Endodermal cell (in vitro differentiated cells): Measurements from ENCODE around the gene SLC6A13. TPM values are rescaled to one million over a fixed set of nuclear protein-coding genes. Genes with fewer than 3 reads are reported as not detected.

Source experiments
- DNase-seq: peaks from one replicate; pipeline ENCODE4 v3.0.0-alpha.2; 2017
- H3K27ac ChIP-seq: 2 replicates; pipeline ENCODE4 v1.5.1; 2013; ENCODE audit warnings: mild to moderate bottlenecking, low read depth, low read length, moderate library complexity
- H3K27me3 ChIP-seq: 2 replicates; pipeline ENCODE4 v1.6.1; 2013; ENCODE audit warnings: mild to moderate bottlenecking, low read length, moderate library complexity; ENCODE audit not compliant: insufficient read depth, control insufficient read depth, poor library complexity, severe bottlenecking
- H3K36me3 ChIP-seq: 2 replicates; pipeline ENCODE4 v1.7.0; 2013; ENCODE audit warnings: mild to moderate bottlenecking, low read length, moderate library complexity; ENCODE audit not compliant: control insufficient read depth, insufficient read depth
- H3K4me1 ChIP-seq: one replicate; pipeline ENCODE4 v1.7.0; 2013; ENCODE audit warnings: low read length; ENCODE audit not compliant: control insufficient read depth, insufficient read depth
- H3K4me3 ChIP-seq: 2 replicates; pipeline ENCODE4 v1.5.1; 2013; ENCODE audit warnings: mild to moderate bottlenecking, low read length, moderate library complexity
- H3K9ac ChIP-seq: 2 replicates; pipeline ENCODE4 v1.6.1; 2013; ENCODE audit warnings: mild to moderate bottlenecking, low read length, moderate library complexity; ENCODE audit not compliant: poor library complexity, severe bottlenecking; ENCODE audit errors: extremely low read depth
- H3K9me3 ChIP-seq: 2 replicates; pipeline ENCODE4 v1.6.1; 2013; ENCODE audit warnings: mild to moderate bottlenecking, low read length, moderate library complexity; ENCODE audit not compliant: control insufficient read depth
- H3K27ac Mint-ChIP-seq: 2 replicates; pipeline ENCODE4 v1.8.0; 2020; ENCODE audit warnings: mixed read lengths
- H3K27me3 Mint-ChIP-seq: 2 replicates; pipeline ENCODE4 v1.8.0; 2021; ENCODE audit warnings: mild to moderate bottlenecking, mixed read lengths; ENCODE audit not compliant: insufficient read depth
- H3K36me3 Mint-ChIP-seq: 2 replicates; pipeline ENCODE4 v1.8.0; 2020; ENCODE audit warnings: low read depth, mixed read lengths
- H3K4me1 Mint-ChIP-seq: 2 replicates; pipeline ENCODE4 v1.8.0; 2020; ENCODE audit warnings: mixed read lengths
- H3K4me3 Mint-ChIP-seq: 2 replicates; pipeline ENCODE4 v1.8.0; 2020; ENCODE audit warnings: mild to moderate bottlenecking, moderate library complexity, mixed read lengths
- H3K9me3 Mint-ChIP-seq: 2 replicates; pipeline ENCODE4 v1.8.0; 2020; ENCODE audit warnings: mild to moderate bottlenecking, mixed read lengths
- CTCF ChIP-seq: fragments of 200-600 bp; sonication (generic); conservative IDR thresholded peaks from 2 replicates; pipeline ENCODE4 v1.5.0; 2021; ENCODE audit warnings: antibody characterized with exemption, mild to moderate bottlenecking
- WGBS, 2 experiments: methylation state at CpG; one replicate each; pipeline versions ENCODE4 v1.1.5 to v1.1.7; 2013; ENCODE audit warnings: missing lambda C conversion rate in 2 of 2, mixed read lengths in 1 of 2; ENCODE audit not compliant: insufficient coverage in 1 of 2, insufficient read length in 1 of 2; 5-methylcytosine and 5-hydroxymethylcytosine counted together
- total RNA-seq, 2 donors: library from RNA; stranded (reverse); fragmentation: NEBNext Ultra II Directional in 1 of 2; extraction: Animal tissue kit (Norgen Biotek cat#: 25700) in 1 of 2; gene quantifications; 2 replicates in 1 of 2; 3 replicates in 1 of 2; pipeline ENCODE4 v1.2.1, GENCODE V29; 2021

SLC6A13 gene
- total RNA-seq, 2 donors from 2014 or later, result 1.1 to 2.4 TPM

GRCh38 chr12:257521-258321 is 4.9 kb downstream of the SLC6A13 start:
- DNase-seq, result no peak
- peaks cover 59% of the 10 kb centered on the region for H3K4me1 Mint-ChIP-seq
- no peak overlapping the region for H3K27ac Mint-ChIP-seq
- no peaks in the 10 kb centered on the region for H3K36me3 Mint-ChIP-seq
- WGBS, 2 experiments, result 89% methylated on average over 7 to 14 of the region's 14 CpGs
- H3K27me3 Mint-ChIP-seq, result peaks cover 57% of the 10 kb centered on the region
- no peak overlapping the region for H3K4me3 ChIP-seq
- no peak for TF ChIP-seq CTCF
- no peak overlapping the region for H3K27ac ChIP-seq
- peaks cover 28% of the 10 kb centered on the region for H3K27me3 ChIP-seq
- no peaks in the 10 kb centered on the region for H3K36me3 ChIP-seq
- no peak overlapping the region for H3K9ac ChIP-seq
- H3K9me3 Mint-ChIP-seq, result no peaks in the 10 kb centered on the region
- H3K4me3 Mint-ChIP-seq, result no peak overlapping the region
- H3K9me3 ChIP-seq, result no peaks in the 10 kb centered on the region
- H3K4me1 ChIP-seq, result peaks cover 13% of the 10 kb centered on the region

DNA sequence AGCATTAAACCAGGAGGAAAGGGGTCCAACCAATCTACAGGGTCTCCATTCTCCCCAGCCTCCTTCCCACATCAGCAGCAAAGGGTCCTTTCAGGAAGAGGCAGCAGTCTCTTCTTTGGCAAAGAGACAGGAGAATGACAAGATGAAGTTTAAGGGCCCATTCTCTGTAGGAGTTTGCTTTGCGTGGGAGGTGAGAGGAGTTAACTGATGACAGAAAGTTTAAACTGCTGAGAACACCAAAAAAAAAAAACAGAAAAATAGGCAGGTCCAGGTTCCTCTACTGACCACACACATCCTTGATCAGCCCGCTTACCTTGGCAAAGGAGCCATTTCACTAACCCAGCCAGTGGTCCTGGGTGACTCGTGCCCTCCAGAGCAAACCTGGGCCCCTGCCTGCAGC is 5.7 kb downstream of the SLC6A13 start:
- H3K9me3 ChIP-seq, result no peaks in the 10 kb centered on the region
- Mint-ChIP-seq H3K27me3 (peaks cover 50% of the 10 kb centered on the region), H3K9me3 (no peaks in the 10 kb centered on the region), H3K4me1 (peaks cover 58% of the 10 kb centered on the region), H3K27ac (no peak overlapping the region), H3K4me3 (no peak overlapping the region), H3K36me3 (no peaks in the 10 kb centered on the region)
- peaks cover 28% of the 10 kb centered on the region for H3K27me3 ChIP-seq
- H3K27ac ChIP-seq, result no peak overlapping the region
- no peak overlapping the region for H3K4me3 ChIP-seq
- WGBS, 2 experiments, result 85 to 89% methylated on average over 3 of the region's 3 CpGs
- no peak for TF ChIP-seq CTCF
- DNase-seq, result no peak
- no peaks in the 10 kb centered on the region for H3K36me3 ChIP-seq
- peaks cover 13% of the 10 kb centered on the region for H3K4me1 ChIP-seq
- H3K9ac ChIP-seq, result no peak overlapping the region

DNA sequence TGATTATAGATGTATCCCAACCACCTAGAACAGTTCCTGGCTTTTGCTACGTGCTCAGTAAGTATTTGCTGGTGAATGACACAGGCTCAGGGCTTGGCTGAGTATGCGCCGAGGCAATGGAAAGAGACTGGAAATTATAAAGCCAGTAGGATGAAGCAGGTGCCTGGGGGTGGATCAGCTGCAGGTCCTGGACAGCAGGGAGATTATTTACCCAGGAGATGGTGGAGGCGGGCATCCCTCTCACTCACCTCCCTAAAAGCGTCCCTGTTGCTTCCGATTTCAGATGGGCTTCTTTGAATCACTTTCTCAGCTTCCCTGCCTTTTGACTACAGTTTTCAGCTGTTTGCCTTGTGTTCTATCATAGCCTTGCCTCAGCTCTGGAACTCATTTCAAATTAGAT is 6.4 kb downstream of the SLC6A13 start:
- Histone ChIP-seq H3K4me1 (peaks cover 13% of the 10 kb centered on the region), H3K27me3 (peaks cover 28% of the 10 kb centered on the region), H3K36me3 (no peaks in the 10 kb centered on the region), H3K9ac (no peak overlapping the region), H3K27ac (no peak overlapping the region), H3K4me3 (no peak overlapping the region), H3K9me3 (no peaks in the 10 kb centered on the region)
- H3K4me3 Mint-ChIP-seq, result no peak overlapping the region
- H3K36me3 Mint-ChIP-seq, result no peaks in the 10 kb centered on the region
- WGBS, 2 experiments, result 97 to 98% methylated on average over 6 of the region's 6 CpGs
- DNase-seq, result no peak
- peaks cover 58% of the 10 kb centered on the region for H3K4me1 Mint-ChIP-seq
- H3K27ac Mint-ChIP-seq, result no peak overlapping the region
- peaks cover 45% of the 10 kb centered on the region for H3K27me3 Mint-ChIP-seq
- H3K9me3 Mint-ChIP-seq, result no peaks in the 10 kb centered on the region
- no peak for TF ChIP-seq CTCF
